GM19452 (cell line): ENCODE results near the gene XPNPEP2.
"Not testable (repeated sequence)": the region's sequence is repeated elsewhere in the genome, so short reads cannot be mapped to it uniquely, and the experiment has no call there.

Source experiments
- ATAC-seq: cut with Tn5 transposase; IDR thresholded peaks from one replicate; pipeline ENCODE4 v1.9.1; 2021; ENCODE audit not compliant: unreplicated experiment

The XPNPEP2 gene

DNA sequence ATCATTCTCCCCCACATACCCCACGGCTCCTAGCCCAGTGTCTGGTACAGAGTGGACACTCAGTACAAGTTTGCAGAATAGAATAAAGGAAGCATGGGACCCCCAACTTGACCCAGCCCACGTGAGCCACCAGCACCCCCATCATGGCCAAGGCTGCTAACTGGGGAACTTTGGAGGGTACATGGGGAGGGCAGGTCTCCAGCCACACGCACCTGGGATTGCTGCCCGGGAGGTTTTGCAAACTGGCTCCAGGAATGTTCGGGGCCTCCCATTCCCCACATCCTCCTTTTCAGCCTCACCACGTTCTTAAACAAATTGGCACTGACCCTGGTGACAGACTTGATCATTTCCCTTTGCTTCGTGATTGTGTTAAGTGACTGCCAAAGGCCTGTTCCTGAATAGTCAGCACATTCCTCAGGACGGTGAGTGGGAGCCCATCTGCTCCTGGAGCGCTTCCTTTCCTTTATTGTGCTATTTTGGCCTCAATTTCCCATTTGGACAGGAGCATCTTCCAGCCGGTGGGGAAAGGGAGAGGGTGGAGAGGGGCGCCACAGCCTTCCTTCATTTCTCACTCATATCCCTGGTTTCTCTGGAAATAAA is 18.7 kb upstream of the XPNPEP2 start:
- no peak for ATAC-seq

DNA sequence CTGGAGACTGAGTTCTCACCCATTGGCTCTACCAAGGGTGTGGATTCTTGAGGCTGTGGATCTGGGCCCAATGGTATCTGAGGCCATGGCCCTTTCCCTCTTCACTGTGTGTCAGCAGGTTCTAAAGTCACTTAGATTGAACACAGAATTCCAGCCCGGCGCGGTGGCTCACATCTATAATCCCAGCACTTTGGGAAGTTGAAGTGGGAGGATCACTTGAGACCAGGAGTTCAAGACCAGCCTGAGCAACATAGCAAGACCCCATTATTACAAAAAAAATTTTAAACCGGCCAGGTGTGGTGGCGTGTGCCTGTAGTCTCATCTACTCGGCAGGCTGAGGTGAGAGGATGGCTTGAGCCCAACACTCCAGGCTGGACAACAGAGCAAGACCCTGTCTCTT is 18.0 kb upstream of the XPNPEP2 start:
- no peak for ATAC-seq

DNA sequence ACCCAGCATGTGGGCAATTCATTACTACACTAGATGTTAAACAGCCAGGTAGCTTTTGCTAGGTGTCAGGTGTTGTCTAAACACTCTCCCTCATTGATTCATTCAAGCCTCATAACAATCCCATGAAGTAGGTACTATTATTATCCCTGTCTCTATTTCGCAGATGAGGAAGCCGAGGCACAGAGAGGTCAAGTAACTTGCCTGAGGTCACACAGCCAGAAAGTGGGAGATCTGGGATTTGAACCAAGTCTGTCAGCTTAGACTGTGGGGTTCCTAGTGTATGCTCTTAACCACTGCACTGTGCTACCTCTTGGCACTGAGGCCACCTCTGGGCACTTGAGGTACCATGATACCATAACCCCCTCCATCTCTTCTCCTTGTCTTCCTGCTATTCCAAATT is 17.4 kb upstream of the XPNPEP2 start:
- ATAC-seq, result no peak

DNA sequence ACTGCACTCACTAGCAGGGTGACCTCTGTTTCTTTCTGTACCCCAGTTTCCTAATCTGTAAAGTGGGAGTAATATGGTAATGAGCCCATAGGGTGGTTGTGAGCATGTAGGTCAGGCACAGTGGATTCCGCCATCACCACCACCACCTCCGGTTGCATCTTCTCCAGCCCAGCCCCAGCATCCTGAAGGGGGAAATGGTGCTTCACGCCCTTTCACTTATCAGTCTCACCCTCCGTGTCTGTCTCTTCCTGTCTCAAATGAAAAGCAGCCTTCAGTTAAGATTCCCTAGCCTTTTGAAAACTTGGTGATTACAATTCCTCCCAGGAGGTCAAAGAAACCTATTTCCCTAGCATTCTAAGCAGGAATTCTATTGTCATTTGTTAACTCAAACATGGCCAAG is 16.9 kb upstream of the XPNPEP2 start:
- no peak for ATAC-seq

DNA sequence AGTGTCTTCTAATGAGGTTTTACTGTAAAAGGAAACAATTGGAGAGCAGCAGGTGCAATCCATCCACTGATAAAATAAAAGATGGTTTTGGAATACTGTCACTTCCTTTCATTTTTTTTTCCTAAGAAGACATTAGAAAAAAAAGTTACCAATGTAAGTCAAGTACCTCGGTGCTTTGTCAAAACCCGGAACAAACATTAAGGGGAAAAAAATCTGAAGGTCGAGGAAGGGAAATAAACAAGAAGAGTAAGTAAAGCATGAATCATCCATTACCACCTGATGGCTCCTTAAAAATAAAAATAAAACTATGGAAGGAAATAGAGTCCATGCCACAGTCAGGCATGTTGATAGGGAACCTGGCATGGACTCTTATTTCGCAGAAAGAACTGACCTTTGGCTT is 15.3 kb upstream of the XPNPEP2 start:
- no peak for ATAC-seq

DNA sequence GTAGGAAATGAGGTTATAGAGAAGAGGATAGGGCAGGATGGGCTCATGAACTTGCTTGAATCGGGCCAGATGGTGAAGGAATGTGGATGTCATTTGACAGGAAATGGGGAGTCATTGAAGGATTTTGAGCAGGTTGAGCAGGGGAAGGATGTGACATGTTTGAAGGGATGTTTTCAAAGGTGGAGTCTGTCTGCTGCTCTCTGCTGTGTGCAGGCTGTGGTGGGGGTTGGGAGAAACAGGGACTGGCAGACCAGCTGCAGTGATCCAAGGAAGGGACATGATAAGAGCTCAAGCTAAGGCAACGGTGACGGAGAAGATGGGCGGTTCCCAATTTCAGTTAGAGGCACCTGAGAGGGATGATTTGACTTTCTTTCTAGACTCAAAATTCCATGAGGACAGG is 14.0 kb upstream of the XPNPEP2 start:
- ATAC-seq, result no peak

DNA sequence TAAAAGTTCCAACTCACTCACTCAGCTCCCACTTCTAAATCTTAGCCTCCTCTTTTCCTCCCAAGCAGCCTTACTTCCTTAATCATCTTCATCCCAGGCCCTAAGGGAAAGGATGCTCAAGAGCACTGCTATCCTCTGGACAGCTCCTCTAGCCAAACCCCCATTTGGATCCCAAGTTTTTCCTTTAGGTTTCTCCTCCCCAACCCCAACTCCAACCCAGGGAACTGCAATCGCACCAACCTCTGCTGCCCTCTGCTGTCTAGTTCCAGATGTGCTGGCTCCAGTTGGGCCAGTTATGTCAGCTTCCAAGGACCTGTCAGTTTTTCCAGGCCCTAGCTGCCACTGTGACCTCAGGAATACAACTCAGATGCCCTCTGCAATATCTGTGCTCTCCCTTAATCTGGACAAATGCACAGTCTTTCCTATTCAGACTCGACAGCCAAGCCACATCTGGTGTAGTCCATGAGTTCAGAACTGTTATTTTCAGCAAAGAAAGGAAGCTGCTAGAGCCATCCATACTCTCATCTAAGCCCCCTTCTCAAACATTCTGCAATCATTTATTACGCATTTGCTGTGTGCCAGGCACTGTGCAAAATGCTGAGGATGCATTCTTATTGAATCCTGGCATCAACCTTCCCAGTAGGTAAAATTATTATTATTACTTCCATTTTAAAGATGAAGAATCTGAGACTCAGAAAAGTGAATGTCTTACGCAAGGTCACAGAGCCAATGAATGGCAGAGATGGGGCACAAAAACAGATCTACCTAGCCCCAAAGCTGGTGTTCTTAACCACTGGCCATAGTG is 12.3 kb upstream of the XPNPEP2 start:
- no peak for ATAC-seq

DNA sequence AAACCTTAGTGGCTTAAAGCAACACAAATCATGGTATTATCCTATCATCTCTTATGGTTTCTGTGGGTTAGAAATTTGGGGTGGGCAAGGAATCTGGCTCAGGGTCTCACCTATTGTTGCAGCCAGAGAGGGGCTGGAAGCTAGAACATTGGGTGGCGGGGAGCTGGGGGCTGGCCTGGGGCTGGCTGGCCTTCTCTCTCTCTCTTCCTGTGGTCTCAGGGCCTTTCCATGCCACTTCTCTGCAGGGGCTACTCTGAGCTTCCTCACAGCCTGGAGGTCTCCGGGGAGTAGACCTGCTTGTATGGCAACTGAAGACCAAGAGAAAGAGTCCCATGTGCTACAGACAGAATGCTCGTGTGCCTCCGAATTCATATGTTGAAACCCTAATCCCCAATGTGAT is 10.7 kb upstream of the XPNPEP2 start:
- ATAC-seq, result no peak

DNA sequence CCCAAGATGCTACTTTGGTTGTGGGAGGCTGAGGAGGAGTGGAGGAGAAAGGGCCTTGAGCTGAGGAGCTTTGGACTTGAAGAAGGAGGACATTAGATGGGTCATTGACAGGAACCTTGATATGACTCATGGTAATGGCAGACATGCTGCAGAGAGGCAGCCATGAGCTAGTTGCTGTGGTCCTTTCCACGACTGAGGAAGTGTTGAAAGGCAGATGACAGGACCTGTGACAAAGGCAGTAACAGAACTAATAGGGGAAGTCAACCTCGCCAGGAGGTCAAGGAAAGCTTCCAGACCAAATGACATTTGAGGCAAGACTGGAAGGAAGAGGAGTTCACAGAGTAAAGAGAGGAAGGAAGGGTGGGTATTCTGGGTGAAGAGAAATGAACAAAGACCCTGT is 7.6 kb upstream of the XPNPEP2 start:
- ATAC-seq, result no peak

DNA sequence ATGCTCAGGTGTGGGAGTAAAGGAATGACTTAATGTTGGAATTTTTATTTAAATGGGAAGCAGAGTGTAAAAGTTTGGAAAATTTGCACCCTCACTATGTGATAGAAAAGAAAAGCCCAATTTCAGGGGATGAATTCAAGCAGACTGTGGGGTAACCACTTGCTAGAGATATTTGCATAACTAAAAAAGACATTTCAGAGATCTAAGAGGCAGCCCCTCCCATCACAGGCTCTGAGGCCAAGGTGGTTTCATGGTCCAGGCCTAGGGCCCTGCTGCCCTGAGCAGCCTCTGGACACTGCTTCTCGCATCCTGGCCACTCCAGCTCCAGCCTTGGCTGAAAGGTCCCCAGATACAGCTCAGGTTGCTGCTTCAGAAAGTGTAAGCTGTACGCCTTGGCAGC is 5.9 kb upstream of the XPNPEP2 start:
- ATAC-seq, result no peak

DNA sequence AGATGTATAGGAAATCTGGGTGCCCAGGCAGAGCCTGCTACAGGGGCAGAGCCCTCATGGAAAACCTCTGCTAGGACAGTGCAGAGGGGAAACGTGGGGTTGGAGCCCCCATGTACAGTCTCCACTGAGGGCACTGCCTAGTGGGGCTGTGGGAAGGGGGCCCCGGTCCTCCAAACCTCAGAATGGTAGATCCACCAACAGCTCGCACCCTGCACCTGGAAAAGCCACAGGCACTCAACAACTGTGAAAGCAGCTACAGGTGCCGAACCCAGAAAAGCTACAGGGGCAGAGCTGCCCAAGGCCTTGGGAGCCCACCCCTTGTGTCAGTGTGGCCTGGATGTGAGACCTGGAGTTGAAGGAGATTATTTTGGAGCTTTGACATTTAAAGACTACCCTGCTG is 5.4 kb upstream of the XPNPEP2 start:
- ATAC-seq, result no peak

DNA sequence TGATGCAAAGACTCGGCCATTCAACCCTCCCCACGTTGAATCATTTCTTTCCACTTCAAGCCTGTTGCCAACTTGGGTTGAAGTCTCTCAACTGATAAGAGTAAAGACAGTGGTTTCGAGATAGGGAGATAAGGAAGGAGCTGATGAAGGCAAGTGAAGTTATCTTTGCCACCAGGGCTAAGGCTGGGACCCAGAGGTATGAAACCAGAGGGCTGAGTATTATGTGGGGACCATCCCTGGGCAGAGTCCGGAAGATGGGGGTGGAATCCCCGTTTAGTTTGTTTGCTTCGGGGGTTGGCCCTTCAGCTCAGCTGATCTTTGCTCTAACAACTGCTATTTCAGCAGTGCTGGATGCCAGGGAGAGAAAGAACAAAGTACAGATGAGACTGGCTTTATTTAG is 2.3 kb upstream of the XPNPEP2 start:
- no peak for ATAC-seq

DNA sequence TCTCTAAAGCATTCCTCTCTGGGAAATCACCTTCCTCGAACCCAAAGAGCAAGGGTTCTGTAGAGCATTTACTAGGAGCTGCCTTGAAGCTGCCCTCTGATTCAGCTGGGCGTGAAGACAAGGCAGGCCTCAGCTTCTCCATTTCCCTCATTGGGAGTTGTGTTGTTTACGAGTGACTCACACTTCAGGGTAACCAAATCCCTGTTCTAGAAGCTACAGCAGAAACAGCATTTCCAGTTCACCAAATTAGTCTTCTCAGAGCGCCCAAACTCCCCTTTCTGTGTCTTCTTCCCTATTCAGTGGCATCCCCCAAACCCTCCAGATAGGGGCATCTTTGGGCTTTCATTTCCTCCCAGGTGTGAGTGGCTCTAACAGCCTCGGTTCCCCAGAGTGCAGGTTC is 863 bp upstream of the XPNPEP2 start:
- ATAC-seq, result no peak

DNA sequence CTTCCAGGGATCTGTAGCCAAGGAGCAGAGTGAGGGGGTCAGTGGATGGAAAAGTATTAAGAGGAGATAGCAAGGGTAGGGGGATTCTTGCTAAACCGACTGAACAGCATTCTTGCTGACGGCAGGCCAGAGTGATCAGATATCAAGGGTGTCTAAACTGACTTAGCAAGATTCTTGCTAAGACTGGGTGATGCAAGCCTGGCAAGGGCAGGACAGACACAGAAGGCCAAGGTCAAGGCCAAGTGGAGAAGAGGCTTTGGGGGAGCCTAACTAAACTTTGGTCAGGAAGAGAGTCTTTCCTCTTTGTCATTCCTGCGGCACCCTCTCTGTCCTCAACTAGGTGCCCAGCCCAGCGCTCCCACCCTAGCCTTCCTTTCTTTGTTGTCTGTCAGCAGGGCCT is 799 bp downstream of the XPNPEP2 start:
- no peak for ATAC-seq

DNA sequence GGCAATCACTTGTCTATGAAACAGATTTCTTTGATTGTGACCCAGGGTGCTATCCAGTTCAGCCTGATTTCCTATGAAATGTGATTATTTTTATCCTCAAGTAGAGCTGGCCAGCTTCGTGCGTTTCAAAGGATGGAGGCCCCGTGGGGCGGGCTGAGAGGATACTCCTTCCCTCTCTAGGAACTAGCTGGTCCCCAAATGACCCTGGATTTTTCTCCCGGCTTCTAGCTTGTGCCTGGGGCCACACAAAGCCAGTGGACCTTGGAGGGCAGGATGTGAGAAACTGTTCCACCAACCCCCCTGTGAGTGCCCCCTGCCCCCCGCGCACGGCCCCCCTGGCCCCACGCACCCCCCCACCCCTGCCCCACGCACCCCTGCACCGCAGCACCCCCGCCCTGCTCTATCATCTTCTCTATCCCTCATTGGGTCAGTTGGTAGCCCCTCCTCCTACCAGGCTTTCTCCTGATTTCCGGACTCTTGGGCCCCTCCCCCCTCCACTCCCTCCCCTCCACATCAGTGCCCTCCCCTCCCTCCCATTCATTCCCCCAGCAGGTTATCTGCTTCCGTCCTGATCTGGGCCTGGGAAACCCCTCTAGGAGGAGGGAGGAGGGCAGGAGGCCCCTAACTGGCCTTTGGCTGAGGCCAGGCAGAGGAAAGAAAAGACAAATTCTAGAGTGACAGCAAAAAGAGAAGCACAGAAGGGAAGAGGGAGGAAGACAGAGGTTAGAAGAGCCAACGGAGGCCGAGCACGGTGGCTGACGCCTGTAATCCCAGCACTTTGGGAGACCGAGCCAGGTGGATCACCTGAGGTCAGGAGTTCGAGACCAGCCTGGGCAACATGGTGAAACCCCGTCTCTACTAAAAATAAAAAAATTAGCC is 3.3 kb downstream of the XPNPEP2 start:
- ATAC-seq, result no peak

DNA sequence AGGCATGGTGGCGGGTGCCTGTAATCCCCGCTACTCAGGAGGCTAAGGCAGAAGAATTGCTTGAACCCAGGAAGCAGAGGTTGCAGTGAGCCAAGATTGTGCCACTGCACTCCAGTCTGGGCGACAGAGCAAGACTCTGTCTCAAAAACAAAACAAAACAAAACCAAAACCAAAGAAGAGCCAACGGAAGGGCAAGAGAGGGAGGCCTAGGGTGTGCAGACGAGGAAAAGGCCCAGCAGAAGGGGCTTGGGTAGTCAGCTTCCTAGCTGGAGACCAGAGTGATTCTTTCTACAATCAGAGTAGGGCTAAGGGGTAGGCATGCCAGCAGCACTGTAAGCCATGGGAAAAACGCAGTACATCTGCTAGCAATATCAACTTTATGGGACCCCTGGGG is 4.0 kb downstream of the XPNPEP2 start:
- ATAC-seq, result not testable (repeated sequence)

DNA sequence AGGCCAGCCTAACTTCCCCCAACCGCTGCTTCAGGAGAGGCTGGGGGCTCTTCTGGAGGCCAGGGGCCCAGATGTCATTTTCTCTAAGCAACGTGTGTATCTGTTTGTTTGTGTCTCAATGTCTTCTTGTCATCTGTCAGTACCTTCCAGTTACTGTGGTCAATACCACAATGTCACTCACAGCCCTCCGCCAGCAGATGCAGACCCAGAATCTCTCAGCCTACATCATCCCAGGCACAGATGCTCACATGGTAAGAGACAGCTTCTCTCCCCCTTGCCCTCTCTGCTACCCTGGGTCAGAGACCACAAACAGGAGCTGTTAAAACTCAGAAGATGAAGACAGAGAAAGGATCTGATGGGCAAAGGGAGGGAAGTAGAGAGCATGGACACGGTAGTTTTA is 5.0 kb downstream of the XPNPEP2 start:
- no peak for ATAC-seq

DNA sequence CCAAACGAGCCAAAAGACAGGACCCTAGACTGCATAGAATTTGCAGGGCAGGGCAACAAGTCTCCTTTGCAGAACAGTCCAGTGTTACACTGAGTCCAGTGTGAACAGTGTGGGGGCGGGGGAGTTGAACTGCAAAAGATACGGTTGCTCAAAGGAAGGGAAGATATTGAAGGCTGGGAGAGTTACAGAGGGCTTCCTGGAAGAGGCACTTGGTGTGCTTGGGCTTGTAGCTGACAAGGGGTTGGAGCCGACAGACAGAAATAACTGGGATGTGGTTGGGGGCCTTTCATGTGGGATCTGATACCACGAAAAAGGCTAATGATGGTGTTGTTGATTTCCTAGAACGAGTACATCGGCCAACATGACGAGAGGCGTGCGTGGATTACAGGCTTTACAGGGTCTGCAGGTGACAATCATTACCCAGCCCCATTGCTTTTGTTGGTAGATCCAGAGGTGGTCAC is 6.1 kb downstream of the XPNPEP2 start:
- ATAC-seq, result no peak

DNA sequence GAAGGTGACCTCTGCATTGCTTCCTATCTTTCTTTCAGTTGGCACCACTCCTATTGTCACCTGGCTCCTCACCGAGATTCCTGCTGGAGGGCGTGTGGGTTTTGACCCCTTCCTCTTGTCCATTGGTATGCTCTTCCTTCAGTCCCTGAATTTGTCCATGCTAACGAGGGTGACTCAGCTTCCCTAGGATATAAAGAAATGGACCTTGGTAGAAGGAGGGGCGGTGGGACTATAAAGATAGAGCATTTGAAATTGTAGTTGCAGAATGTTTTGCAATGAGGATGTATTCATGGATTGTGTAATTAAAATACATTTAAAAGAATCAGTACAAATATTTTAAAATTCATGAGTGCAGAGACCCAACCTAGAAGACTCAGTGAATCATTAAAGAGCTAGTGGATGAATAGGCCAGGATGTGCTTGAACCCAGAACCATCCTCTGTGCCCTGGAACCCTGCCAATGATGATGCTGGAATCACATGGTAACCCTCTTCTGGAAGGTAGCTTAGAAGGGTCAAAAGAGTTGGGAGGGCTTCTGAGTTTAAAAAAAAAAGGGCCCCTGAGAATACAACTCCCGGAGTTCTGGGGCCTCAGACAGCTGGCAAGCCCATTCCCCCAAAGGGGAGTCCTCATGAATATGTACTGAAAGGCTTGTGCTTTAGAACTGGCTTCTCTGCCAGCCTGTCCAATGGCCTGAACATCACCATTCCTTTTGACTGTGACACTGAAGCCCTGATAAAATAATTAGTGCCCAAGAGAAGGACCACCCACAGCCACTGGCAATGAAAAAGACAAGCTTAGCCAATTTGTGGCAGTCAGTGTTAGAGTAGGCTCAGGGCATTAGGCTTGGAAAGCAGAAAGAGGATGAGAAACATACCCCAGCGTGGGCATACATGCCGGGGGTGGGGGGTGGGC is 8.0 kb downstream of the XPNPEP2 start:
- no peak for ATAC-seq

DNA sequence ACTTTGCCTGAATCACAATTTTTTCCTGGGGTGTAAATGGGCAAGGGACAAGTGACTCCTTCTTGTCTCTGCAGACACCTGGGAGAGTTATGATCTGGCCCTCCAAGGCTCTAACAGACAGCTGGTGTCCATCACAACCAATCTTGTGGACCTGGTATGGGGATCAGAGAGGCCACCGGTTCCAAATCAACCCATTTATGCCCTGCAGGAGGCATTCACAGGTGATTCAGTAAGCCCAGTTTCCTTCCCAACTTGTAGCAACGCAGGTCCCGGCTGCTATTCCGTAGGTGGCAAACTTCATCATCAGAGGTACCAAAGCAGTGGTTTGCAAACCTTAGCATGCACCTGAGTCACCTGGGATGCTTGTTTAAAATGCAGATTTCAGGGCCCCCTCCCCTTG is 8.8 kb downstream of the XPNPEP2 start:
- no peak for ATAC-seq

DNA sequence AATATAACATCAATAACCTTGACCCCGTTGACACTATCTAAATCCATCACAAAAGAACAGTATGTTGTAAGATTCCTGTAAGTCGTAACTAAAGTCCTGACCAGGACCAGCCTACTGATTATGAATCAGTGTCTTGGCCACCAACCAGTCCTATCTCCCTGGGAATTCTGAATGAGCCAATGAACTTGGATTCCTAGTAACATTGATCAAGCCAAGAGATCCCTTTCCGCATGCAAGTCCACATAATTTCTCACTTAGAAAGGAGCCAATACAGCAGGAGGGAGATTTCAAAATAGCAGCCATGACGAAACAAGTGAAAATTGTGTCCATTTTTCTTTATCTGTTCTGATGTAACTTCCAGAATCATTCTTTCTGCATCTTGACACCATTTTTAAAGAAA is 9.5 kb downstream of the XPNPEP2 start:
- ATAC-seq, result no peak
